Sigmoid colon (tissue), 7 donors: ENCODE data around the gene POU6F2. TPM values are rescaled to one million over a fixed set of nuclear protein-coding genes. Genes with fewer than 3 reads are reported as not detected.
A peak's percentile ranks its signal among the peaks of the same experiment; 100 is the strongest.

Experiments
- DNase-seq: peaks from one replicate; pipeline ENCODE4 v3.0.0-alpha.2; 2019
- H3K27ac ChIP-seq, 4 donors: fragments of 200-600 bp; sonication (generic); one replicate each; pipeline ENCODE4 v1.5.1; 2016 to 2019; ENCODE audit warnings: mild to moderate bottlenecking in 1 of 4
- H3K27me3 ChIP-seq, 3 donors: fragments of 200-600 bp; sonication (generic); one replicate each; pipeline ENCODE4 v1.5.1; 2019; ENCODE audit warnings: mild to moderate bottlenecking in 1 of 3
- H3K36me3 ChIP-seq, 4 donors: fragments of 200-600 bp; sonication (generic); one replicate each; pipeline ENCODE4 v1.5.1; 2016 to 2019
- H3K4me1 ChIP-seq, 4 donors: fragments of 200-600 bp; sonication (generic); one replicate each; pipeline ENCODE4 v1.5.1; 2017 to 2019
- H3K4me3 ChIP-seq, 4 donors: fragments of 200-600 bp; sonication (generic); one replicate each; pipeline ENCODE4 v1.5.1; 2017 to 2019; ENCODE audit warnings: mild to moderate bottlenecking in 2 of 4, moderate library complexity in 1 of 4
- H3K9me3 ChIP-seq, 4 donors: fragments of 200-600 bp in 3 of 4; sonication (generic) in 3 of 4; one replicate each; pipeline versions ENCODE4 v1.5.1 to v1.6.1; 2013 to 2019
- CTCF ChIP-seq, 4 experiments: fragments of 450-650 bp in 3 of 4; fragments of 200-600 bp in 1 of 4; IDR thresholded peaks; one replicate each; pipeline ENCODE4 v1.5.1; 2016 to 2019; ENCODE audit warnings: antibody characterized with exemption in 4 of 4, mild to moderate bottlenecking in 3 of 4, moderate library complexity in 2 of 4
- EP300 ChIP-seq, 4 donors: sonication (generic); formaldehyde crosslinking; IDR thresholded peaks; one replicate each; pipeline ENCODE4 v1.6.1; 2017; ENCODE audit warnings: antibody characterized with exemption in 4 of 4
- POLR2A ChIP-seq, 2 donors: fragments of 450-650 bp; IDR thresholded peaks; one replicate each; pipeline ENCODE4 v1.6.1; 2016; ENCODE audit warnings: antibody characterized with exemption in 2 of 2, mild to moderate bottlenecking in 2 of 2, moderate library complexity in 2 of 2
- POLR2AphosphoS5 ChIP-seq, 4 donors: sonication (generic); formaldehyde crosslinking; IDR thresholded peaks; one replicate each; pipeline ENCODE4 v1.6.1; 2017; ENCODE audit warnings: antibody characterized with exemption in 4 of 4
- WGBS, 2 donors: extraction: QIAGEN DNeasy Blood & Tissue Kit; methylation state at CpG; one replicate each; pipeline ENCODE4 v1.1.7; 2013; 5-methylcytosine and 5-hydroxymethylcytosine counted together
- intact Hi-C: fragments of 100-400 bp; cut with DNase I; formaldehyde crosslinking; loops from one replicate; pipeline ENCODE4 v1.15.1; 2023
- polyA plus RNA-seq, 3 donors: library from polyadenylated mRNA; stranded (reverse); fragments of 200-250 nt; gene quantifications; one replicate each; pipeline ENCODE4 v1.2.3, GENCODE V29; 2013
- total RNA-seq, 4 donors: library from RNA; depleted of rRNA; stranded (reverse); fragments of >200 nt; gene quantifications; one replicate each; pipeline ENCODE4 v1.1.0, GENCODE V29; 2016
- donor health status: healthy with polysubstance abuse.
- donor health status: Bipolar disorder and iron deficiency.
- donor health status: healthy.

The POU6F2 gene
- total and polyA plus RNA-seq, 7 donors: 0.04 TPM; not detected in 6

GRCh38 chr7:39453743-39454355, 476.1 kb downstream of the POU6F2 start:
- H3K4me1 ChIP-seq: no peaks in the 10 kb centered on the region
- intact Hi-C loops: no loop called here
- TF ChIP-seq POLR2A (IDR thresholded peaks at IDR 0.05) (no peak), CTCF (IDR thresholded peaks at IDR 0.05) (peak in 3 of 4 experiments; percentile 8 to 19 (median 17))
- no peaks in the 10 kb centered on the region for H3K36me3 ChIP-seq
- no peak for DNase-seq
- no peaks in the 10 kb centered on the region for H3K9me3 ChIP-seq
- H3K4me3 ChIP-seq: no peak overlapping the region
- WGBS, 2 donors: 31 to 41% methylated on average over 5 of the region's 5 CpGs
- H3K27ac ChIP-seq: no peak overlapping the region
- peaks cover 0 to 7% (median 0%) of the 10 kb centered on the region in 3 donors for H3K27me3 ChIP-seq

GRCh38 chr7:39458061-39458745, 480.5 kb downstream of the POU6F2 start:
- Histone ChIP-seq H3K9me3 (no peaks in the 10 kb centered on the region), H3K4me3 (peak overlapping the region in 3 of 4 donors; percentile 3 to 16 (median 14)), H3K27me3 (no peaks in the 10 kb centered on the region), H3K27ac (no peak overlapping the region), H3K4me1 (no peaks in the 10 kb centered on the region), H3K36me3 (no peaks in the 10 kb centered on the region)
- intact Hi-C loops: no loop called here
- no peak for TF ChIP-seq CTCF (IDR thresholded peaks at IDR 0.05)
- TF ChIP-seq POLR2AphosphoS5 (IDR thresholded peaks at IDR 0.05): no peak
- no peak for TF ChIP-seq EP300 (IDR thresholded peaks at IDR 0.05)
- no peak for TF ChIP-seq POLR2A (IDR thresholded peaks at IDR 0.05)
- WGBS, 2 donors: 40 to 66% methylated on average over 15 of the region's 15 CpGs
- no peak for DNase-seq

GRCh38 chr7:39459636-39460035, 481.9 kb downstream of the POU6F2 start:
- TF ChIP-seq POLR2A (IDR thresholded peaks at IDR 0.05): no peak
- TF ChIP-seq CTCF (IDR thresholded peaks at IDR 0.05): no peak
- no peak for TF ChIP-seq EP300 (IDR thresholded peaks at IDR 0.05)
- TF ChIP-seq POLR2AphosphoS5 (IDR thresholded peaks at IDR 0.05): no peak
- intact Hi-C loops: no loop called here
- WGBS, 2 donors: 87% methylated on average over 6 of the region's 6 CpGs

GRCh38 chr7:39460486-39460885, 482.8 kb downstream of the POU6F2 start:
- DNase-seq: no peak

More at GRCh38 chr7:39459636-39460035, 481.9 kb downstream of the POU6F2 start:
- Histone ChIP-seq H3K4me3 (no peak overlapping the region), H3K4me1 (no peaks in the 10 kb centered on the region), H3K27ac (no peak overlapping the region), H3K36me3 (no peaks in the 10 kb centered on the region), H3K27me3 (no peaks in the 10 kb centered on the region), H3K9me3 (no peaks in the 10 kb centered on the region)
- DNase-seq: no peak

More at GRCh38 chr7:39460486-39460885, 482.8 kb downstream of the POU6F2 start:
- Histone ChIP-seq H3K27me3 (no peaks in the 10 kb centered on the region), H3K4me3 (no peak overlapping the region), H3K36me3 (no peaks in the 10 kb centered on the region), H3K4me1 (no peaks in the 10 kb centered on the region), H3K9me3 (no peaks in the 10 kb centered on the region), H3K27ac (no peak overlapping the region)
- TF ChIP-seq POLR2A (IDR thresholded peaks at IDR 0.05) (no peak), EP300 (IDR thresholded peaks at IDR 0.05) (no peak), CTCF (IDR thresholded peaks at IDR 0.05) (no peak), POLR2AphosphoS5 (IDR thresholded peaks at IDR 0.05) (no peak)
- intact Hi-C loops: no loop called here
- WGBS, 2 donors: 95% methylated on average over 20 of the region's 20 CpGs
